ENCODE measurements around the gene CHD6. TPM values are rescaled to one million over a fixed set of nuclear protein-coding genes. Genes with fewer than 3 reads are reported as not detected.

CHD6 gene
- total and polyA plus RNA-seq, 2 of the 13 experiments (the other 11 are each of a cell fraction or from before 2014, with no cell fraction given), result 14.4 to 52.0 TPM

DNA sequence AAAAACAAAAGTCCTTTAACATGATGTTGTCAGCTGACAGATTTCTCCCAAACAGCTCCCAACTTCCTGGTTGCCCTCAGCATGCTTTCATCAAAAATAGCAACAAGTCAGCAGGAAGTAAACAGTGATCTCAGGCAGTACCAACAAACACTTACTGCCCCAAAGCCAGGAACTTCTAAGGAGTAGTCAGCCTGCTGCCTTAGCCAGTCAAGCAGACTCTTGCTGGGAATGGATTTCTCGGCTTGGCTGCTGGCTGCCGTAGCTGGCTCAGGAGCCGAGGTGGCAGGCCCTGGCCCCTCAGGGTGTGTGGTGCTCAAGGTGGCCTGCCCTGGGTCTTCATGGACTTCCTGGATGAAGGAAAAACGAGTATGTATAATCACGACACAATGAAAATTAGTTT, 205.0 kb downstream of the CHD6 start (continued):
- no peak for TF ChIP-seq ASH2L (IDR thresholded peaks at IDR 0.05; ENCODE audit: insufficient read length, low read depth, low read length)
- no peak for TF ChIP-seq ZBTB44 (CRISPR knock-in tag; IDR thresholded peaks at IDR 0.05)
- no peak for TF ChIP-seq ZNF597 (CRISPR knock-in tag; IDR thresholded peaks at IDR 0.05)
- TF ChIP-seq ZSCAN31 (CRISPR knock-in tag; IDR thresholded peaks at IDR 0.05; ENCODE audit: low read depth), result no peak
- no peak for TF ChIP-seq ZC3H4 (CRISPR knock-in tag; IDR thresholded peaks at IDR 0.05; ENCODE audit: borderline replicate concordance)
- no peak for TF ChIP-seq RNF2 (conservative IDR thresholded peaks at IDR 0.05; ENCODE audit: low read depth)
- no peak for TF ChIP-seq ZSCAN30 (CRISPR knock-in tag; IDR thresholded peaks at IDR 0.05)
- TF ChIP-seq SATB2 (CRISPR knock-in tag; IDR thresholded peaks at IDR 0.05), result no peak
- TF ChIP-seq STAT5B (CRISPR knock-in tag; IDR thresholded peaks at IDR 0.05), result no peak

- Histone ChIP-seq H3K9me3 (ENCODE audit: low read length) (no peaks in the 10 kb centered on the region), H3K9ac (ENCODE audit: insufficient read depth, low read depth, low read length) (no peak overlapping the region), H3K36me3 (replicated peaks in 1 of 2; ENCODE audit: control insufficient read depth in 1 of 2, insufficient read depth in 2 of 2, low read length in 2 of 2) (peaks cover 58 to 97% of the 10 kb centered on the region in 2 experiments), H3K4me3 (replicated peaks in 1 of 3; ENCODE audit: insufficient read depth in 1 of 3, low read depth in 2 of 3, low read length in 3 of 3) (no peak overlapping the region), H2AFZ (ENCODE audit: low read length) (no peak overlapping the region), H4K20me1 (ENCODE audit: insufficient read depth, low read length) (no peaks in the 10 kb centered on the region), H3K27me3 (ENCODE audit: control insufficient read depth in 1 of 2, insufficient read depth in 2 of 2, low read length in 2 of 2) (no peaks in the 10 kb centered on the region), H3K27ac (ENCODE audit: extremely low read length, insufficient read depth, low read length) (no peak overlapping the region), H3K4me2 (ENCODE audit: low read depth, low read length) (no peak overlapping the region), H3K4me1 (ENCODE audit: insufficient read depth, low read length) (no peaks in the 10 kb centered on the region), H3K79me2 (ENCODE audit: insufficient read depth, low read length) (no peaks in the 10 kb centered on the region)
- DNase-seq (ENCODE audit: low spot score) (no peak), ATAC-seq (no peak), FAIRE-seq (no peak)
- ChIA-PET CTCF (ENCODE audit: low intra/inter-chr PET ratio, low total read pairs) (no interaction called here), POLR2A (no interaction called here)
- intact Hi-C loops (cut with micrococcal nuclease; ENCODE audit: unreplicated experiment), result loop anchor here (5.0 kb wide), 2 partner anchors 160 to 445 kb away; no protein-coding TSS in a partner anchor
- no TSS peak for BruUV-seq (replicated peaks)
- WGBS (ENCODE audit: low lambda C conversion rate), result 95% methylated on average over 12 of the region's 12 CpGs
- TF ChIP-seq ZNF850 (CRISPR knock-in tag; conservative IDR thresholded peaks at IDR 0.05), result no peak
- no peak for TF ChIP-seq RNF219 (CRISPR knock-in tag; IDR thresholded peaks at IDR 0.05)
- TF ChIP-seq ZNF607 (CRISPR knock-in tag; IDR thresholded peaks at IDR 0.05; ENCODE audit: borderline replicate concordance), result no peak
- TF ChIP-seq ATF1 (CRISPR knock-in tag; IDR thresholded peaks at IDR 0.05), result no peak
- no peak for TF ChIP-seq ZNF451 (CRISPR knock-in tag; IDR thresholded peaks at IDR 0.05)
- TF ChIP-seq MED8 (CRISPR knock-in tag; IDR thresholded peaks at IDR 0.05; ENCODE audit: insufficient replicate concordance), result no peak
- in situ Hi-C loops (cut with HindIII; ENCODE audit: extremely low pct_ligation_motif_present, low pct_unique_long_range_greater_than_20kb), result no loop called here
Observed at GRCh38 chr20:41412324-41413120, 205.7 kb downstream of the CHD6 start.

Measured in HepG2 (cell line).